B cell (primary cell): ENCODE measurements around the gene TSPAN5. TPM values are rescaled to one million over a fixed set of nuclear protein-coding genes. Genes with fewer than 3 reads are reported as not detected.
A peak's percentile ranks its signal among the peaks of the same experiment; 100 is the strongest.

Experiments used
- ATAC-seq: fragments of 200-7000 bp; cut with Tn5 transposase; one replicate; pipeline ENCODE4 v1.10.0; 2021; ENCODE audit warnings: low read depth, mild to moderate bottlenecking, moderate number of reproducible peaks, moderate library complexity
- CTCF ChIA-PET: fragments of 350-600 bp; sonication (Branson Sonifier 250); formaldehyde crosslinking; loops from one replicate; lab custom pipeline; 2021; ENCODE audit warnings: antibody characterized with exemption, inconsistent platforms; lab: Charles Lee
- POLR2A ChIA-PET: fragments of 350-600 bp; sonication (Branson Sonifier 250); formaldehyde crosslinking; loops from one replicate; lab custom pipeline; 2021; ENCODE audit warnings: antibody characterized with exemption; lab: Charles Lee
- DNase-seq: peaks from one replicate; pipeline ENCODE4 v3.0.0; 2013
- H2AFZ ChIP-seq: 2 replicates; pipeline ENCODE4 v1.6.1; 2012; ENCODE audit warnings: mild to moderate bottlenecking, low read depth, low read length; ENCODE audit not compliant: insufficient read depth, poor library complexity, severe bottlenecking
- H3K27ac ChIP-seq, 2 donors: 1 replicate in 1 of 2; 2 replicates in 1 of 2; pipeline ENCODE4 v1.5.1; 2012 to 2013; ENCODE audit warnings: low read length in 2 of 2, mild to moderate bottlenecking in 2 of 2, moderate library complexity in 1 of 2
- H3K27me3 ChIP-seq, 4 experiments: fragments of 200-600 bp in 1 of 4; sonication (generic) in 1 of 4; replicated peaks in 1 of 4; 1 replicate in 2 of 4; 2 replicates in 2 of 4; pipeline versions ENCODE4 v1.6.1 to v1.7.0; 2013 to 2016; ENCODE audit warnings: low read length in 3 of 4, mild to moderate bottlenecking in 2 of 4, mixed read lengths in 1 of 4, moderate library complexity in 1 of 4; ENCODE audit not compliant: insufficient read depth in 4 of 4, control insufficient read depth in 3 of 4; ENCODE audit errors: control extremely low read depth in 1 of 4
- H3K36me3 ChIP-seq, 2 experiments: replicated peaks in 1 of 2; 1 replicate in 1 of 2; 2 replicates in 1 of 2; pipeline versions ENCODE4 v1.6.1 to v1.7.1; 2013; ENCODE audit warnings: low read length in 1 of 2; ENCODE audit not compliant: insufficient read depth in 2 of 2, control insufficient read depth in 1 of 2; ENCODE audit errors: control extremely low read depth in 1 of 2, extremely low read depth in 1 of 2
- H3K4me1 ChIP-seq, 2 donors: fragments of 200-600 bp in 1 of 2; sonication (generic) in 1 of 2; 1 replicate in 1 of 2; 2 replicates in 1 of 2; pipeline versions ENCODE4 v1.5.1 to v1.6.1; 2013 to 2017; ENCODE audit warnings: low read length in 2 of 2; ENCODE audit not compliant: control insufficient read depth in 2 of 2, insufficient read depth in 2 of 2
- H3K4me2 ChIP-seq: replicated peaks from 2 replicates; pipeline ENCODE3; 2012; ENCODE audit warnings: mild to moderate bottlenecking, low read depth, low read length; ENCODE audit not compliant: poor library complexity, severe bottlenecking
- H3K4me3 ChIP-seq, 5 experiments: fragments of 200-600 bp in 1 of 5; sonication (generic) in 1 of 5; 1 replicate in 3 of 5; 2 replicates in 2 of 5; pipeline versions ENCODE4 v1.5.1 to v1.7.0; 2011 to 2016; ENCODE audit warnings: low read length in 4 of 5, mild to moderate bottlenecking in 4 of 5, low read depth in 2 of 5, control low read depth in 1 of 5, moderate library complexity in 1 of 5; ENCODE audit not compliant: insufficient read depth in 1 of 5; ENCODE audit errors: control extremely low read depth in 1 of 5, extremely low read depth in 1 of 5
- H3K79me2 ChIP-seq: fragments of 200-600 bp; sonication (generic); one replicate; pipeline ENCODE4 v1.6.0; 2016; ENCODE audit warnings: low read length; ENCODE audit not compliant: control insufficient read depth, insufficient read depth
- H3K9ac ChIP-seq: fragments of 200-600 bp; sonication (generic); 2 replicates; pipeline ENCODE4 v1.6.1; 2017; ENCODE audit warnings: mild to moderate bottlenecking, low read length, moderate library complexity
- H3K9me3 ChIP-seq, 3 donors: one replicate each; pipeline versions ENCODE4 v1.6.1 to v1.7.1; 2013; ENCODE audit warnings: low read length in 2 of 3; ENCODE audit not compliant: control insufficient read depth in 2 of 3, insufficient read depth in 1 of 3; ENCODE audit errors: control extremely low read depth in 1 of 3
- H4K20me1 ChIP-seq: 2 replicates; pipeline ENCODE4 v1.6.0; 2012; ENCODE audit warnings: mild to moderate bottlenecking, low read length; ENCODE audit not compliant: insufficient read depth, control insufficient read depth, poor library complexity, severe bottlenecking
- H3K27ac Mint-ChIP-seq: one replicate; pipeline ENCODE4 v1.8.0; 2021; ENCODE audit warnings: mixed read lengths
- H3K27me3 Mint-ChIP-seq: one replicate; pipeline ENCODE4 v1.8.0; 2021; ENCODE audit warnings: mixed read lengths
- H3K4me1 Mint-ChIP-seq: one replicate; pipeline ENCODE4 v1.8.0; 2021; ENCODE audit warnings: mixed read lengths
- H3K4me3 Mint-ChIP-seq: one replicate; pipeline ENCODE4 v1.8.0; 2021; ENCODE audit warnings: mixed read lengths
- H3K9me3 Mint-ChIP-seq: one replicate; pipeline ENCODE4 v1.8.0; 2022; ENCODE audit warnings: mixed read lengths; ENCODE audit not compliant: insufficient read depth
- EZH2 ChIP-seq: IDR thresholded peaks from 2 replicates; pipeline ENCODE4 v1.6.1; 2012; ENCODE audit warnings: borderline replicate concordance, low read depth, mild to moderate bottlenecking, moderate library complexity, low read length; ENCODE audit not compliant: insufficient read depth, poor library complexity, severe bottlenecking
- WGBS: methylation state at CpG from one replicate; pipeline ENCODE4 v1.1.5; 2013; ENCODE audit warnings: missing lambda C conversion rate; ENCODE audit not compliant: insufficient coverage; 5-methylcytosine and 5-hydroxymethylcytosine counted together
- intact Hi-C: fragments of 100-400 bp; cut with micrococcal nuclease; formaldehyde crosslinking; loops from one replicate; pipeline ENCODE4 v1.10.0; 2022
- polyA plus RNA-seq: library from polyadenylated mRNA; depleted of rRNA; stranded (reverse); fragments of >200 nt; gene quantifications from 2 replicates; pipeline ENCODE4 v1.2.3, GENCODE V29; 2012
- total RNA-seq, 2 donors: library from RNA; stranded (reverse); fragments of 120-200 nt in 1 of 2; gene quantifications; 1 replicate in 1 of 2; 2 replicates in 1 of 2; pipeline versions ENCODE4 v1.2.3 to v1.2.4, GENCODE V29; 2013 to 2022
- TF ChIP-seq, protein P1 (sequence below): fragments of 200-600 bp; IDR thresholded peaks from one replicate; pipeline ENCODE4 v1.8.0; 2022; ENCODE audit warnings: antibody characterized with exemption, mild to moderate bottlenecking

TSPAN5 gene
- total and polyA plus RNA-seq, 2 donors (not counting 1 experiment from before 2014, with no cell fraction given): 2.6 to 5.3 TPM

DNA sequence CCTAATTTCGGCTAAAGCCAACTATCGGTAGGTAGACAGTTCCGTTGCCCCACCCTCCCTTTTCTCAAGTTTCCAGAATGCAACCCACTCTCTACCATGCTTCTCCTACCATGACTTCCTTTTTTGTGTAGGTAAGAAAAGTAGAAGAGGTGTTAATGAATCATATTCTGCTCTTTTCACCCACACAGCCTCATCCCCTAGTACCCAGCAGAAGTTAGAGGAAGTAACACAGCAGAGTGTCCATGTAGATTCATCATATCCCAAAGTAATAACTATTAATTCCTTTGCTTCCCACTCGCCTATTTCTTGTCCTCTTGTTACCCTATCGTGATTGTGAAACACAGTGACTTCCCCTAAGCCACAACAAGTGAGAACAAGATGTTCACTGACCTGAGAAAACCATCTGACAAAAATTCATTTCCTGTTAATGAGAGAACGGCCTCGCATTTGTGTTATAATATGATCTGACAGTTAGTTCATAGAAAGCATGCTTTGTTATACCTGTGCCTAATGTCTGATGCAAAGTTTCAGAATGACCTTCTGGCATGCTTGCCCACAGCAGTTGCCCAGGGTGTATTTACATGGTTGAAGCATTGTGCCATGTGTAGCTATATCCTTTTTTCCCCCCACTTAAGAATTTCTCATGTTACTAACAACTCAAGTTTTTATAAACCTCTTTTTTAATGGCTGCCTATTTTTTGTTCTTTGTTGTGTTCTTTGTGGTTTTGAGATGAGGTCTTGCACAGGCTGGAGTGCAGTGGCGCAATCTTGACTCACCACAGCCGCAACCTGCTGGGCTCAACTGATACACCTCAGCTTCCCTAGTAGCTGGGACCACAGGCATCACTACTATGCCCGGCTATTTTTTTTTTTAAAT lies 211.7 kb downstream of the TSPAN5 start:
- Mint-ChIP-seq H3K27me3 (no peaks in the 10 kb centered on the region), H3K4me3 (peak overlapping the region; percentile 75), H3K4me1 (peaks cover 45% of the 10 kb centered on the region), H3K9me3 (no peaks in the 10 kb centered on the region), H3K27ac (peak overlapping the region; percentile 93)
- no peaks in the 10 kb centered on the region for H4K20me1 ChIP-seq
- peak; percentile 72 for ATAC-seq
- CTCF ChIA-PET: interaction anchor here (0.6 to 4.0 kb wide), 3 partner anchors 21 to 185 kb away, joined by 3 to 13 read pairs (median 5); no protein-coding TSS in a partner anchor
- no peaks in the 10 kb centered on the region for H3K79me2 ChIP-seq
- H3K4me1 ChIP-seq: peaks cover 35 to 42% of the 10 kb centered on the region in 2 donors
- intact Hi-C loops: loop anchor here (1.0 to 10.0 kb wide), 5 partner anchors 184 to 1371 kb away; partner anchors contain the start of genes DAPP1, EIF4E, STPG2 and TSPAN5
- POLR2A ChIA-PET: interaction anchor here (0.6 kb wide), 1 partner anchor 186 kb away, joined by 3 read pairs; no protein-coding TSS in a partner anchor
- H3K27me3 ChIP-seq: no peaks in the 10 kb centered on the region
- H3K27ac ChIP-seq: peak overlapping the region; percentile 69 to 70
- peak overlapping the region; percentile 11 for H3K9ac ChIP-seq
- H2AFZ ChIP-seq: peak overlapping the region; percentile 7
- no peak for TF ChIP-seq EZH2
- TF ChIP-seq, protein P1, sequence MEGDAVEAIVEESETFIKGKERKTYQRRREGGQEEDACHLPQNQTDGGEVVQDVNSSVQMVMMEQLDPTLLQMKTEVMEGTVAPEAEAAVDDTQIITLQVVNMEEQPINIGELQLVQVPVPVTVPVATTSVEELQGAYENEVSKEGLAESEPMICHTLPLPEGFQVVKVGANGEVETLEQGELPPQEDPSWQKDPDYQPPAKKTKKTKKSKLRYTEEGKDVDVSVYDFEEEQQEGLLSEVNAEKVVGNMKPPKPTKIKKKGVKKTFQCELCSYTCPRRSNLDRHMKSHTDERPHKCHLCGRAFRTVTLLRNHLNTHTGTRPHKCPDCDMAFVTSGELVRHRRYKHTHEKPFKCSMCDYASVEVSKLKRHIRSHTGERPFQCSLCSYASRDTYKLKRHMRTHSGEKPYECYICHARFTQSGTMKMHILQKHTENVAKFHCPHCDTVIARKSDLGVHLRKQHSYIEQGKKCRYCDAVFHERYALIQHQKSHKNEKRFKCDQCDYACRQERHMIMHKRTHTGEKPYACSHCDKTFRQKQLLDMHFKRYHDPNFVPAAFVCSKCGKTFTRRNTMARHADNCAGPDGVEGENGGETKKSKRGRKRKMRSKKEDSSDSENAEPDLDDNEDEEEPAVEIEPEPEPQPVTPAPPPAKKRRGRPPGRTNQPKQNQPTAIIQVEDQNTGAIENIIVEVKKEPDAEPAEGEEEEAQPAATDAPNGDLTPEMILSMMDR: no peak
- WGBS: 0% methylated on average over 4 of the region's 10 CpGs
- peak overlapping the region; percentile 70 for H3K4me2 ChIP-seq
- peak overlapping the region in 4 of 5 experiments; percentile 32 to 53 (median 48) for H3K4me3 ChIP-seq
- no peaks in the 10 kb centered on the region for H3K9me3 ChIP-seq
- DNase-seq: peak; percentile 75
- H3K36me3 ChIP-seq: peaks cover 8 to 18% of the 10 kb centered on the region in 2 experiments
